Cardiac muscle cell (in vitro differentiated cells and primary cell): ENCODE results near the gene SMC6. TPM values are rescaled to one million over a fixed set of nuclear protein-coding genes. Genes with fewer than 3 reads are reported as not detected.

Experiments used
- DNase-seq, 2 donors: peaks; one replicate each; pipeline versions ENCODE4 v3.0.0 to v3.0.0-alpha.2; 2010 to 2017; ENCODE audit warnings: low read depth in 1 of 2, low spot score in 1 of 2
- H3K27ac ChIP-seq: fragments of 200-600 bp; sonication (generic); 2 replicates; pipeline ENCODE4 v1.5.1; 2016
- H3K27me3 ChIP-seq: fragments of 200-600 bp; sonication (generic); 2 replicates; pipeline ENCODE4 v1.6.0; 2016; ENCODE audit warnings: control low read depth
- H3K36me3 ChIP-seq: fragments of 200-600 bp; sonication (generic); 2 replicates; pipeline ENCODE4 v1.5.1; 2016; ENCODE audit warnings: control low read depth
- H3K4me1 ChIP-seq: fragments of 200-600 bp; sonication (generic); 2 replicates; pipeline ENCODE4 v1.8.1; 2017; ENCODE audit warnings: low read depth, mild to moderate bottlenecking, mixed run types
- H3K4me3 ChIP-seq: fragments of 200-600 bp; sonication (generic); 2 replicates; pipeline ENCODE4 v1.5.1; 2016; ENCODE audit warnings: mild to moderate bottlenecking
- H3K9me3 ChIP-seq: fragments of 200-600 bp; sonication (generic); 2 replicates; pipeline ENCODE4 v1.5.1; 2017; ENCODE audit warnings: low read depth, mild to moderate bottlenecking, control low read depth
- CTCF ChIP-seq: IDR thresholded peaks from 2 replicates; pipeline ENCODE4 v1.5.1; 2012; ENCODE audit warnings: low read depth, mild to moderate bottlenecking, low read length
- polyA plus RNA-seq: library from polyadenylated mRNA; unstranded; fragments of >200 nt; fragmentation: Nextera tagmentation; extraction: Ambion mirVana; gene quantifications from 2 replicates; pipeline ENCODE4 v1.2.1, GENCODE V29; 2016
- total RNA-seq: library from RNA; depleted of rRNA; stranded (reverse); fragments of >200 nt; gene quantifications from 2 replicates; pipeline ENCODE4 v1.2.3, GENCODE V29; 2016

The SMC6 gene
- total and polyA plus RNA-seq, 2 experiments from 2014 or later, result 13.1 to 19.2 TPM

- no peak for TF ChIP-seq CTCF
- no peak overlapping the region for H3K27ac ChIP-seq
- H3K9me3 ChIP-seq, result no peaks in the 10 kb centered on the region
- no peak overlapping the region for H3K4me3 ChIP-seq
- no peaks in the 10 kb centered on the region for H3K36me3 ChIP-seq
- no peaks in the 10 kb centered on the region for H3K4me1 ChIP-seq
- no peaks in the 10 kb centered on the region for H3K27me3 ChIP-seq
- DNase-seq, result no peak
These were observed 95.9 kb downstream of the SMC6 start for GRCh38 chr2:17657759-17658158.

- Histone ChIP-seq H3K36me3 (no peaks in the 10 kb centered on the region), H3K4me1 (no peaks in the 10 kb centered on the region), H3K27ac (no peak overlapping the region), H3K9me3 (no peaks in the 10 kb centered on the region), H3K4me3 (no peak overlapping the region), H3K27me3 (no peaks in the 10 kb centered on the region)
- DNase-seq, result no peak
- TF ChIP-seq CTCF, result no peak
These were observed 100.8 kb downstream of the SMC6 start for GRCh38 chr2:17652681-17653394.

GRCh38 chr2:17649026-17649425 is 104.6 kb downstream of the SMC6 start:
- Histone ChIP-seq H3K36me3 (no peaks in the 10 kb centered on the region), H3K27me3 (no peaks in the 10 kb centered on the region), H3K4me3 (no peak overlapping the region), H3K4me1 (peaks cover 7% of the 10 kb centered on the region), H3K9me3 (no peaks in the 10 kb centered on the region), H3K27ac (no peak overlapping the region)
- no peak for TF ChIP-seq CTCF
- DNase-seq, result no peak

GRCh38 chr2:17648581-17648980 is 105.0 kb downstream of the SMC6 start:
- no peak for DNase-seq
- peaks cover 7% of the 10 kb centered on the region for H3K4me1 ChIP-seq
- no peak overlapping the region for H3K27ac ChIP-seq
- TF ChIP-seq CTCF, result no peak
- no peaks in the 10 kb centered on the region for H3K9me3 ChIP-seq
- H3K36me3 ChIP-seq, result no peaks in the 10 kb centered on the region
- no peaks in the 10 kb centered on the region for H3K27me3 ChIP-seq
- no peak overlapping the region for H3K4me3 ChIP-seq

- no peak overlapping the region for H3K27ac ChIP-seq
- TF ChIP-seq CTCF, result no peak
- no peak for DNase-seq
- no peaks in the 10 kb centered on the region for H3K9me3 ChIP-seq
- no peaks in the 10 kb centered on the region for H3K36me3 ChIP-seq
- H3K4me1 ChIP-seq, result peaks cover 7% of the 10 kb centered on the region
- H3K27me3 ChIP-seq, result no peaks in the 10 kb centered on the region
- H3K4me3 ChIP-seq, result no peak overlapping the region
These were observed 106.5 kb downstream of the SMC6 start for GRCh38 chr2:17646838-17647701.
